Pancreas (tissue), 10 donors: Measurements from ENCODE around the gene ENO2. TPM values are rescaled to one million over a fixed set of nuclear protein-coding genes. Genes with fewer than 3 reads are reported as not detected.

ENCODE experiments used
- ATAC-seq, 4 donors: fragments of 200-7000 bp; cut with Tn5 transposase; one replicate each; pipeline versions ENCODE4 v1.8.0 to v1.9.1; 2020; ENCODE audit warnings: mild to moderate bottlenecking in 4 of 4, moderate library complexity in 4 of 4
- DNase-seq, 6 donors: peaks; one replicate each; pipeline ENCODE4 v3.0.0-alpha.2; 2020
- FAIRE-seq: peaks from 2 replicates; lab custom pipeline; 2012; peaks lifted over from hg19 to GRCh38; lab: Jason Lieb, UNC
- H3K27ac ChIP-seq, 4 donors: fragments of 200-600 bp; sonication (generic); 1 replicate in 3 of 4; 2 replicates in 1 of 4; pipeline versions ENCODE4 v1.5.0 to v1.8.0; 2020
- H3K27me3 ChIP-seq, 4 donors: fragments of 200-600 bp; one replicate each; pipeline ENCODE4 v1.8.0; 2021
- H3K36me3 ChIP-seq, 3 donors: fragments of 200-600 bp; sonication (generic) in 1 of 3; one replicate each; pipeline versions ENCODE4 v1.5.0 to v1.8.0; 2020 to 2021
- H3K4me1 ChIP-seq, 3 donors: fragments of 200-600 bp; one replicate each; pipeline ENCODE4 v1.8.0; 2021
- H3K4me3 ChIP-seq, 4 donors: fragments of 200-600 bp; sonication (generic) in 2 of 4; one replicate each; pipeline versions ENCODE4 v1.5.0 to v1.8.0; 2020 to 2021
- H3K9me3 ChIP-seq, 4 donors: fragments of 200-600 bp; one replicate each; pipeline ENCODE4 v1.8.0; 2021
- WGBS, 2 donors: extraction: QIAGEN DNeasy Blood & Tissue Kit; methylation state at CpG; one replicate each; pipeline ENCODE4 v1.1.7; 2013; 5-methylcytosine and 5-hydroxymethylcytosine counted together
- intact Hi-C, 3 donors: fragments of 100-400 bp; cut with DNase I; formaldehyde crosslinking; loops; one replicate each; pipeline versions ENCODE4 v1.11.1 to v1.14.2; 2022
- polyA plus RNA-seq, 2 donors: library from polyadenylated mRNA; stranded (reverse); fragments of 200-250 nt; gene quantifications; one replicate each; pipeline ENCODE4 v1.2.3, GENCODE V29; 2013
- total RNA-seq, 6 donors: library from RNA; stranded (reverse); fragmentation: NEBNext Ultra II Directional in 4 of 6; extraction: Animal tissue kit (Norgen Biotek cat#: 25700) in 4 of 6; gene quantifications; one replicate each; pipeline versions ENCODE4 v1.2.1 to v1.2.4, GENCODE V29; 2021 to 2023
- TF ChIP-seq, protein P1 (sequence below), 4 donors: fragments of 200-600 bp; sonication (generic) in 3 of 4; IDR thresholded peaks; one replicate each; pipeline versions ENCODE4 v1.5.0 to v1.8.0; 2021; ENCODE audit warnings: antibody characterized with exemption in 4 of 4
- donor health status: healthy with polysubstance abuse.
- donor health status: DM: no; HTN: no; CAD: no; lungs with moderate emphysema.
- donor health status: DM: no; HTN: no; CAD: no.
- donor health status: control.
- donor health status: control.
- donor health status: Bipolar disorder and iron deficiency.
- donor health status: DM: yes; HTN: yes; CAD: no.
- donor health status: DM: no; HTN: no; CAD: no.
- donor health status: DM: no; HTN: no; CAD: no.
- donor health status: DM: yes; HTN: yes; CAD: no.

The ENO2 gene
- total and polyA plus RNA-seq, 8 donors = 2.3 to 53.6 (median 6.6) TPM

DNA sequence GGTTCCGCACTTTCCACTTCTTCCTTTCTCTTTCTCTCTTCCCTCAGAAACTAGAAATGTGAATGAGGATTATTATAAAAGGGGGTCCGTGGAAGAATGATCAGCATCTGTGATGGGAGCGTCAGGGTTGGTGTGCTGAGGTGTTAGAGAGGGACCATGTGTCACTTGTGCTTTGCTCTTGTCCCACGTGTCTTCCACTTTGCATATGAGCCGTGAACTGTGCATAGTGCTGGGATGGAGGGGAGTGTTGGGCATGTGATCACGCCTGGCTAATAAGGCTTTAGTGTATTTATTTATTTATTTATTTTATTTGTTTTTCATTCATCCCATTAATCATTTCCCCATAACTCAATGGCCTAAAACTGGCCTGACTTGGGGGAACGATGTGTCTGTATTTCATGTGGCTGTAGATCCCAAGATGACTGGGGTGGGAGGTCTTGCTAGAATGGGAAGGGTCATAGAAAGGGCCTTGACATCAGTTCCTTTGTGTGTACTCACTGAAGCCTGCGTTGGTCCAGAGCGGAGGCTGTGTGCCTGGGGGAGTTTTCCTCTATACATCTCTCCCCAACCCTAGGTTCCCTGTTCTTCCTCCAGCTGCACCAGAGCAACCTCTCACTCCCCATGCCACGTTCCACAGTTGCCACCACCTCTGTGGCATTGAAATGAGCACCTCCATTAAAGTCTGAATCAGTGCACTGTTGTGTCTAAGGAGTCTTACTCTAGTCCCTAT lies 8.8 kb downstream of the ENO2 start:
- H3K27me3 ChIP-seq = no peaks in the 10 kb centered on the region
- TF ChIP-seq, protein P1, sequence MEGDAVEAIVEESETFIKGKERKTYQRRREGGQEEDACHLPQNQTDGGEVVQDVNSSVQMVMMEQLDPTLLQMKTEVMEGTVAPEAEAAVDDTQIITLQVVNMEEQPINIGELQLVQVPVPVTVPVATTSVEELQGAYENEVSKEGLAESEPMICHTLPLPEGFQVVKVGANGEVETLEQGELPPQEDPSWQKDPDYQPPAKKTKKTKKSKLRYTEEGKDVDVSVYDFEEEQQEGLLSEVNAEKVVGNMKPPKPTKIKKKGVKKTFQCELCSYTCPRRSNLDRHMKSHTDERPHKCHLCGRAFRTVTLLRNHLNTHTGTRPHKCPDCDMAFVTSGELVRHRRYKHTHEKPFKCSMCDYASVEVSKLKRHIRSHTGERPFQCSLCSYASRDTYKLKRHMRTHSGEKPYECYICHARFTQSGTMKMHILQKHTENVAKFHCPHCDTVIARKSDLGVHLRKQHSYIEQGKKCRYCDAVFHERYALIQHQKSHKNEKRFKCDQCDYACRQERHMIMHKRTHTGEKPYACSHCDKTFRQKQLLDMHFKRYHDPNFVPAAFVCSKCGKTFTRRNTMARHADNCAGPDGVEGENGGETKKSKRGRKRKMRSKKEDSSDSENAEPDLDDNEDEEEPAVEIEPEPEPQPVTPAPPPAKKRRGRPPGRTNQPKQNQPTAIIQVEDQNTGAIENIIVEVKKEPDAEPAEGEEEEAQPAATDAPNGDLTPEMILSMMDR (IDR thresholded peaks at IDR 0.05) = no peak
- no peaks in the 10 kb centered on the region for H3K9me3 ChIP-seq
- FAIRE-seq (no peak), DNase-seq (peak in 1 of 6 donors; percentile 10), ATAC-seq (no peak)
- peaks cover 3 to 24% (median 9%) of the 10 kb centered on the region in 3 donors for H3K4me1 ChIP-seq
- no peaks in the 10 kb centered on the region for H3K36me3 ChIP-seq
- intact Hi-C loops = loop anchor here in 1 of 3 donors (10.0 kb wide), 1 partner anchor 172 kb away; the partner anchor contains the start of gene C1R
- 56 to 65% methylated on average over 10 of the region's 10 CpGs for WGBS, 2 donors
- H3K4me3 ChIP-seq = no peak overlapping the region
- no peak overlapping the region for H3K27ac ChIP-seq

DNA sequence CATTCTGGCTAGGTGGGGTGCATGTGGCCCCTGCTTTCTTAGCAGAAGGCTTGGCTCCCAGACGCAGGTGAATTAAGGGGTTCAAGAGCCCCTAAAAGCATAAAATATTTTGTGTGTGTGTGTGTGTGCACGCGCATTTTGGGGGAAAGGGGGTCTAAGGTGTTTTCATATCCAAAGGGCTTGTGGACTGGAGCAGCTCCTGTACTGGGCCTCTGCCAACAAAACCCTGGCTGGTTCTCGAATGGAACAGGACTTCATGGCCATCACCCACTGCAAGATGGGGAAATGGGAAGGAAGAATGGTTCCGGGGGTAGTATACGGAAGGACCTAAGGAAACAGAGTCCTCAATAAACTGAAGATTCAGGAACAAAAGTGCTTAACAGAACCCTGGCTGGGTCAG lies 9.5 kb downstream of the ENO2 start:
- FAIRE-seq (no peak), ATAC-seq (no peak), DNase-seq (peak in 1 of 6 donors; percentile 56)
- H3K27me3 ChIP-seq = no peaks in the 10 kb centered on the region
- H3K27ac ChIP-seq = no peak overlapping the region
- no peaks in the 10 kb centered on the region for H3K9me3 ChIP-seq
- H3K4me1 ChIP-seq = peaks cover 3 to 24% (median 9%) of the 10 kb centered on the region in 3 donors
- H3K4me3 ChIP-seq = no peak overlapping the region
- intact Hi-C loops = loop anchor here in 1 of 3 donors (10.0 kb wide), 1 partner anchor 171 kb away; the partner anchor contains the start of gene C1R
- no peaks in the 10 kb centered on the region for H3K36me3 ChIP-seq
- WGBS, 2 donors = 26 to 32% methylated on average over 6 of the region's 6 CpGs
- TF ChIP-seq, protein P1 (IDR thresholded peaks at IDR 0.05) = no peak

DNA sequence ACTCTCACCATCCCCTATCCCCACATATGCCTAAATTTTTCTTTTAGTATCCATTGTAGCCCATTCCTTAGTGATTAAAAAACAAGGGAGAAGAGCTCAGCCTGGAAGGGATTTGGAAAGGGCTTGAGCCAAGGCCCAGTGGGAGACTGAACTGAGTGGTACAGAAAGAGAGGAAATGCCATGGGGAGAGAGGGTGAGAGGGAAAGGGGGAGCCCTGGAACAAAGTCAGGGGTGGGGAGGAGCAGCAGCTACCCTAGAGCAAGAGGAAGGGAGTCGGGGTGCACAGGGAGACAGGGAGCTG lies 10.8 kb downstream of the ENO2 start:
- 39 to 40% methylated on average over 1 of the region's 1 CpG for WGBS, 2 donors
- Histone ChIP-seq H3K9me3 (no peaks in the 10 kb centered on the region), H3K27ac (peak overlapping the region; percentile 33 to 93 (median 76)), H3K36me3 (no peaks in the 10 kb centered on the region), H3K27me3 (no peaks in the 10 kb centered on the region), H3K4me1 (peaks cover 10 to 34% (median 15%) of the 10 kb centered on the region in 3 donors), H3K4me3 (peak overlapping the region in 1 of 4 donors; percentile 28)
- no peak for ATAC-seq
- TF ChIP-seq, protein P1 (IDR thresholded peaks at IDR 0.05) = no peak
- DNase-seq = no peak
- intact Hi-C loops = loop anchor here in 1 of 3 donors (10.0 kb wide), 1 partner anchor 170 kb away; the partner anchor contains the start of gene C1R
- no peak for FAIRE-seq

DNA sequence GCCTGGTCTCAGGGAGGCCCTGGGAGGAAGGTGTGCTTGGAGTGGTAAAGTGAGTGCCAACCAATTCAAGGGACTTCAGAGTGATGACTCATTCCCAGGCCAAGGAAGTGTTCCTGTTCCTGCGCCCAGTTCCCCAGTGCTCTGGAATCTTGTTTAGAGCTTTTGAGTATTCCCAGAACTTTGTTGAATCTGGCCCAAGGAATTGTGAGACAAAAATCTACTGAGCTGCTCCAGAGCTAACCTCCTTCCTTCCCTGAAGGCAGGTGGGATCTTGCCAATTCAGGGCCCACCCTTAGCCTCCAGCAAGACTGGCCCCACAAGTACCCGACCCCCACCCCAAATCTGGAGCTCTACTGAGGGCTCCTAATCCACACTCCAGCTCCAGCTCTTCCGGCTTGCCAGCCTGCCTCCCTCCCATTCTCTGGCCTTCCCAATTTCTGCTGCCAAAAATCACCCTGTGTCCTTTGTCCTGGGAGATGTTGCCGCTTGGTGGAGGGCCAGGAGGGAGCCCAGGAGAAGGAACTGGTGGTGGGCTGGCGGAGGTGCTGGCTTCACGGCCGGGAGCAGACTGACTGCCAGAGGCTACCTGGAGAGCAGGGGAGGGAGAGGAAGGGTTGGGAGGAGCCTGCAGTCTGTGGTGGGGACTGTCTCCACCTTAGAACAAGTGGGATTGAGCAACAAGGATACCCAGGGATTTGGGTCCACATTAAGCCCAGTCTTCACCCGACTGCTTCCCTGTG lies 11.3 kb downstream of the ENO2 start:
- no peaks in the 10 kb centered on the region for H3K9me3 ChIP-seq
- no peak for FAIRE-seq
- H3K4me1 ChIP-seq = peaks cover 13 to 36% (median 18%) of the 10 kb centered on the region in 3 donors
- TF ChIP-seq, protein P1 (IDR thresholded peaks at IDR 0.05) = no peak
- 13 to 20% methylated on average over 8 of the region's 8 CpGs for WGBS, 2 donors
- H3K27me3 ChIP-seq = no peaks in the 10 kb centered on the region
- intact Hi-C loops = loop anchor here in 1 of 3 donors (10.0 kb wide), 1 partner anchor 169 kb away; the partner anchor contains the start of gene C1R
- peak; percentile 54 to 78 (median 66) for ATAC-seq
- H3K36me3 ChIP-seq = no peaks in the 10 kb centered on the region
- peak overlapping the region; percentile 33 to 93 (median 76) for H3K27ac ChIP-seq
- peak overlapping the region in 2 of 4 donors; percentile 28 to 75 for H3K4me3 ChIP-seq
- DNase-seq = peak in 4 of 6 donors; percentile 55 to 74 (median 63)
